DMS153 treated with DMSO at 0.1 percent for 48 hours (cell line): ENCODE data around the gene RMRP.

ENCODE experiments used
- DNase-seq: peaks from one replicate; lab custom pipeline; 2025; ENCODE audit not compliant: unreplicated experiment; lab: John Stamatoyannopoulos, UW

The RMRP gene

DNA sequence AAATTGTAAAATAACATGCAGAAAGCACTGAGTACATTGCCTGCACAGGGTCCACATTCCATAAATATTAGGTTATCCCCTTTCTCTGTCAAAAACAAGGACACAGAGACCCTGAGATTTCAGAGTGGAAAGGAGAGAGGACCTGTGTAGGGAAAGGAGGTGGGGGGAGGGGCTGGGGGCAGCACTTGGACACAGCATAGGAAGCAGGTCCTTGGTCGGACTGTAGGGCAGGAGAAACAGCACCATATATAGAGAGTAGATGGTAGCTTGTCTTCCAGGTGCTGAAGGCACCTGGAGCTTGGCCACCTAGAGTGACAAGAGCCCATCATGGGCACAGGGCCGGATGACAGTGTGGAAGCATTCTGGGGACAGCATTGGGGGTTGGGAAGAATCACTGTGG is 29.5 kb upstream of the RMRP start:
- DNase-seq: no peak

GRCh38 chr9:35686222-35687203 is 28.7 kb upstream of the RMRP start:
- DNase-seq: no peak

DNA sequence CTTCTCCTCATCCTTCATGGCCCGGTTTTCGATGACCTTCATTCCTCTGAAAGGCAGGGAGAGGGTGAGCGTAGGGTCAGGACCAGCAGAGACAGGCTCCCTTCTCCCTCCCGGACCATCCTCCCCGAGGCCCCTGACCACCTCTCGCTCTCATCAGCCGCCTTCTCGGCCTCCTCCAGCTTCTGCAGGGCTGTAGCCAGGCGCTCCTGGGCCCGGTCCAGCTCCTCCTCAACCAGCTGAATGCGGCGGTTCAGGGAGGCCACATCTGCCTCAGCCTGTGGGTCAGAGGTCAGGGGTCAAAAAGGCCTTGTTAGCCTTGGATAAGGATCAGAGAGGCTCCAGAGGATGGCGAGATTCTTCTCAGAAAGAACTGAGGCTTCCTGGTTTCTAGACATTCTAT is 27.7 kb upstream of the RMRP start:
- no peak for DNase-seq

GRCh38 chr9:35684921-35685320 is 27.1 kb upstream of the RMRP start:
- DNase-seq: no peak

DNA sequence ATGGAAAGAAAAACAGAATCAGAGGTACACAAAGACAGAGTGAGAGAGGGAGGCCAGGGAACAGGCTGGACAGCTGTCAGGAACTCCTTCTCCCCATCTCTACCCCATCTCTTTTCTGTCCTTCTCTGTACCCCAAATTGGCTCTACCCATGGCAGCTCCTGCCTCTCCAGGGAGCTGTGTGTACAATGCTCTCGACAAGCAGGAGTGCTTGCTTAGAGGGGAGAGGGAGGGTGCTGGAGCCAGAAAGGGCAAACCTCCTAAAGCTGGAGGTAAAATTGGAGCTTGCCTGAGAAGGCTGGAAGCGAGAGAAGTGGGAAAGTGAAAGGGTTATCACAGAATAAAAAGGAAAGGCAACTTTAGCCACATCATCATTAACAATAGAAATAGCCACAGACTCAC is 25.5 kb upstream of the RMRP start:
- DNase-seq: no peak

GRCh38 chr9:35682520-35683315 is 24.9 kb upstream of the RMRP start:
- no peak for DNase-seq

- no peak for DNase-seq
Measured at GRCh38 chr9:35682051-35682450, 24.2 kb upstream of the RMRP start.

DNA sequence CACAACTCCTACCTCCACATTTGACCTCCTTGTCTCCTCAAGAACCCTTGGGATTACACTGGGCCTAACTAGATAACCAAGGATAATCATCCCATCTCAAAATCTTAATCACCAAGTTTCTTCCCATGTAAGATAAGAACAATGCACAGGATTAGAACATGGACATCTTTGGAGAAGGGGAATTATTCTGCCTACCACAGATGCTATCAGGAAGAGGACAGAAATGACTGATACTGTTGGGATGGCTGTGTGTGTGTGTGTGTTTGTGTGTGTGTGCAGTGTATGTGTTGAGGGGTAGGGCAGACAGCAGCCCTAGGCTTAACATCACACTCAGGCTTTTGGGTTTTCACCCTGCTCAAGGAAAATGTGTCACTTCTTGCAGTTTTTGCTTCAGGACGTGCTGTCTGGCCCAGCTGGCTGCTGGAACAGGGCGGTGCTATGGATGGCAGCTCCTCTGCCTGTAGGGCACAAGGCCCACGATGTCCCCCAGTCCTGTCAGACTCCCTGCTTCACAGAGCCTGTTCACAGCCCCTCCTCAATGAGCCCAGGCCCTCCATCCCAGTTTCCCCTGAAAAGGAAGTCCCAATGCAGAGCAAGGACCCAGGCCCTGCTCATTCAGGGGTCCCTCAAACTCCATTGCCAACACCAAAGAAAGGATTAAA is 23.7 kb upstream of the RMRP start:
- DNase-seq: no peak

GRCh38 chr9:35680331-35681105 is 22.7 kb upstream of the RMRP start:
- DNase-seq: no peak

GRCh38 chr9:35679766-35680330 is 22.0 kb upstream of the RMRP start:
- DNase-seq: no peak

DNA sequence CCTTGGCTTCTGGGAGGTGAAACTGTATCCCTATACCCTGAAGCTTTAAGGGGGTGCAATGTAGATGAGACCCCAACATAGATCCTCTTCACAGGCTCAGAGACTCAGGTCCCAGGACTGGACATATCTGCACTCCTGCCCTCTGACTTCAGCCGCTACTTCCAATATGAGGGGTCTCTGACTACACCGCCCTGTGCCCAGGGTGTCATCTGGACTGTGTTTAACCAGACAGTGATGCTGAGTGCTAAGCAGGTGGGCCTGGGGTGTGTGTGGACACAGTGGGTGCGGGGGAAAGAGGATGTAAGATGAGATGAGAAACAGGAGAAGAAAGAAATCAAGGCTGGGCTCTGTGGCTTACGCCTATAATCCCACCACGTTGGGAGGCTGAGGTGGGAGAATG is 21.3 kb upstream of the RMRP start:
- DNase-seq: no peak

GRCh38 chr9:35675732-35676392 is 18.0 kb upstream of the RMRP start:
- no peak for DNase-seq

GRCh38 chr9:35675204-35675603 is 17.4 kb upstream of the RMRP start:
- DNase-seq: no peak

DNA sequence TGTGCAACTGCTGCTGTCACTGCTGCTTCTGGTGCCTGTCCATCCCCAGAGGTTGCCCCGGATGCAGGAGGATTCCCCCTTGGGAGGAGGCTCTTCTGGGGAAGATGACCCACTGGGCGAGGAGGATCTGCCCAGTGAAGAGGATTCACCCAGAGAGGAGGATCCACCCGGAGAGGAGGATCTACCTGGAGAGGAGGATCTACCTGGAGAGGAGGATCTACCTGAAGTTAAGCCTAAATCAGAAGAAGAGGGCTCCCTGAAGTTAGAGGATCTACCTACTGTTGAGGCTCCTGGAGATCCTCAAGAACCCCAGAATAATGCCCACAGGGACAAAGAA is 16.2 kb upstream of the RMRP start:
- no peak for DNase-seq

- no peak for DNase-seq
Measured at GRCh38 chr9:35673132-35674024, 15.6 kb upstream of the RMRP start, which contains the start of gene CA9. TSS of gene CA9 (plus strand) at chr9:35673928. CDS start at chr9:35673960, 32 bp downstream.

DNA sequence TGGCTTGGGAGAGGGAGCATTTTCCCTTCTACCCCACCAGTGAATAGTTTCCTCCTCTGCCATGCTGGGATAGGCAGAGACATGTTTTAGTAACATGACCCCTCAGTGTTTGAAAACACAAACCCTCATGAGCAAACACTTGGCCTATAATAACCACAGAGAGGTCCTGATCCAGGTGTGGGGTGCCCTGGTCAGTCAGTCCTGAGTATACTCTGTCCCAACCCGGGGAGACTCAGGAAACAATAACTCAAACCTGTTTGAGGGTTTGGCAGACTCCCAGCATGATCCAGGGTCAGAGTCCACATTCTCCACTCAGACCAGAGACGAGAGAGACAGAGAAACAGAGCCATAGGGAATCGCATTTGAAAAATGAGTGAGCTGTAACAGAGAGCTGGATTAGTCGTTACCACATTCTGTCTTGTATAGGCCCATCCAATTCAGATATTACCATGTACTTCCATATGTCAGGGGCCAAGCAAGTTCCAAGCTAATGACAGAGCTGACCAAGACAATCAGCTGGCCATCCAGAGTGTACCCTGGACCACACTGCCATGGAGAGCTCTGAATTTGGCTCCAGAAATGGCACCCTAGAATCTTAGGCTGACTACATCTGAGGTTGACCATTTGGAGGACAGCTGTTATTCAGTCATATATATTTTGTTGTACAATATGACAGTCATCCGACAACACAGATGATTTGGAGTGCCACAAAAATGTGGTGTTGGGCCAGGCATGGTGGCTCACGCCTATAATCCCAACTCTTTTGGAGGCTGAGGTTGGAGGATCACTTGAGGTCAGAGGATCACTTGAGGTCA is 11.7 kb upstream of the RMRP start:
- DNase-seq: no peak

- DNase-seq: no peak
Measured at GRCh38 chr9:35667939-35668338, 10.1 kb upstream of the RMRP start.

GRCh38 chr9:35666549-35666948 is 8.7 kb upstream of the RMRP start:
- no peak for DNase-seq
